ENCODE measurements around the gene TRDN. TPM values are rescaled to one million over a fixed set of nuclear protein-coding genes. Genes with fewer than 3 reads are reported as not detected.
"Not testable (repeated sequence)": the region's sequence is repeated elsewhere in the genome, so short reads cannot be mapped to it uniquely, and the experiment has no call there.

The TRDN gene
- total RNA-seq, 1 donor, result not detected

DNA sequence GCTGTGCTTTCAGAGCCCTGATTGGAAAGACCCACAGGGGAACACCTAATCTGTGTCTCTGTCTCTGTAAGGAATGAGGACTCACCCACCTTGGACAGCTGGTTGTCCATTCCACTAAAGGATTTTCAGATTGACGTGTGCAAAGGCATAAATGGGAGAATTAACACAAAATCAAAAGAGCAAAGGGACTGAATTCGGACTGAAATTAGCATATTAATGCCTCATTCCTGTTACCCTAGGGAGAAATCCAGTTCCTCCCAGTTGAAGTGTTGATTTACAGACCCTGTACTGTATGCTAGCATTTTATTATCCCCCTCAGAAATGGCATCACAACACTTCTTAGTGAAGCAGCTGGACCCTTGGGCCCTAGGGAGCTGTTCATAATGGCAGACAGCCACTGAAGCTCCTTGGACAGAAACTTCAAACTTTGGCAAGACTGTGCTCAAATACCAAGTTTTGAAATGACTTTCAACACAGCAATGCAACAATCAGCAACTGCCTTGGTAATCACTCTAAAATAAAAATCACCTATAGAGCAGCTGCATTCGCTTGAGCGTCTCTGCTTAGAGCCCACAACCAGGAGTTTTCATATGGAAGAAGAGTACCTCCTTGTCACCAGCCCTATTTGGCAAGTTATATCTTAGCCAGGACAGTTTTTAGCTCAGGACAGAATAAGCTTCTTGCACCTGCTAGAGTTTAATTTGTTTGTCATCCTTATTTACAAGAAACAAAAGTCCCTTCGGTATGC lies 118.1 kb downstream of the TRDN start:
- DNase-seq (ENCODE audit: low read depth in 2 of 3, low spot score in 2 of 3), result no peak

DNA sequence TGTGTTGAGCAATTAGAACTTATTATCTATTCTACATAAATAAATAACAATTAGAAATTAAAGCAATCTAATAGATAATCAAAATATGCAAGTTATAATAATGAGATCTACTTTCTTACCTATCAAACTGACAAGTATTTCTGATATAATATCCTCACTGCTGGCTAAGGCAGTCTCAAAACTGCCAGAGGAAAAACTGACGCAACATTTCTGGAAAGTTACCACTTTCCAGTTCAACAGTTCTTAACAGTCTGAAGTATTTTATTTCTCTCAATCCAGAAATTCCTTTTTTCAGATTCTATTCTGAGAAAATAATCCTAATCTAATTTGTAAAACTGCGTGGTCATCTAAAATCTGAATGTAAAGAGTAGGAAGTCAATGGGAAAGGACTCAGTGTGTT lies 121.0 kb downstream of the TRDN start:
- no peak for DNase-seq (ENCODE audit: low read depth in 2 of 3, low spot score in 2 of 3)

DNA sequence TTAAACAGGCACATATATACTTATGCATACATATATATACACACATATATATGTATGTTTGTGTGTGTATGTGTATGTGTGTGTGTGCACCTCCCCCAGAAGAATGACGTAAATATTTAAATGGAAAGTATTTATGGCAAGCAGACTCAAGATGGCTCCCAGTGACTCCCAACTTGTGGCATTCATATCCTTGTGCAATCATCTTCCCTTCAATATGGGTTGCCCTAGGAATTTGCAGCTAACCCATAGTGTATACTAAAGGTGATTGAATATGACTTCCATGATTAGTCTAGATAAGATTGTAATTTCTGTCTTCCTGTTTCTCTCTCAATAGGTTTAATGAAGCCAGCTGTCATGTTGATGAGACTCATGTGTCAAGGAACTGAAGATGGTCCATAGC lies 127.6 kb downstream of the TRDN start:
- DNase-seq (ENCODE audit: low read depth in 2 of 3, low spot score in 2 of 3), result no peak

DNA sequence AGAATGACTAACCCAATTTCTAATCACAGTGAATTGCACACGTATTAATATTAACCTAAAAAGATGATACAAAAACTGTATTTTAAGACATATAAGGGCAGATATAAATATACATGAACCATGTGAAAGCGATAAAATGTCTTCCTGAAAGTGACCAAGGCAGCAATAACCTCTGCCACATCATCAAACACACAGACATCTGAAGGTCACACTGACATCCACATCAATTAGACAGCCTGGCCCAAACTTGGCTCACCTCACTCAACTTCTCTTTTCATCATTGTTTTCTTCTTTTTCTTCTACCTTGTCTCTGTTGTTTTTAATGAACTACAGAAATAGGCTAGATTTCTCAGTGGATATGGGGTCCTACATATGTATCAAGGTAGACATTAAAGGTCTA lies 128.5 kb downstream of the TRDN start:
- DNase-seq (ENCODE audit: low read depth in 2 of 3, low spot score in 2 of 3), result no peak

DNA sequence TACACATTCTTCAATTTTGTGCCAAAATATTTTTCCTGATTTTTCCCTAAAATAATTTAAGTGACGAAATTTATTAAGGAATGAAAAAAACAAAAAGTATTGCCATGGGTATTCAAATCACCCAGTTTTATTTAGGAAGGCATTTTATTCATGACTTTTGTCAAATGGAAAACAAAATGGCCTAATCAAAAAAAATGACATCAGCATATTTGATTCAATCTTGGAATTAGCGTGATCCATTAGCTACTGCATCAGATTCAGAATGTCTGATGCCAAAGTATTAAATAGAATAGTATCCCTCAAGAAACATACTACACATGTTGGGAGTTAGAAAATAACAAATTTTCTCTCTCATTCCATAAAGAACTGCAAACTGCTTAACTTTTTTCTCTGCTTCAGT lies 129.2 kb downstream of the TRDN start:
- DNase-seq (ENCODE audit: low read depth in 2 of 3, low spot score in 2 of 3), result no peak

DNA sequence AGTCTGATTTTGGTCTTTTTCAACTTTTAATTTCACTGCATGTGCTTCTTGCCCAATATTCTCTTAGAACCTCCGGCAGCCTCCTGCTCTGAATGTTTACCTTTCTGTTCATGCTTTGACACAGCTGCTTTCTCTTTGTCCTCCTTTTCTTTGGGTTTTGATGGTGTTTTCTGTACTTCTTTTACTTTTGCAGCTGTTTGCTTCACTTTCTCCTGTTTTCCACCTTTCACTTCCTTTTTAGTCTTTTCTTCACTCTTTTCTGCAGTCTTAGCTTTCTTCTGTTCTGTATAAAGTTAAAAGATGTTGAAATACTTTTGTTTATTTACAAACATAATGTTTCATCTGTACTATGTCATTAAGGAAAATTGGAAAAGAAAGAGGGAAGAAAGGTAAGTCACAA lies 133.1 kb downstream of the TRDN start:
- DNase-seq (ENCODE audit: low read depth in 2 of 3, low spot score in 2 of 3), result no peak

DNA sequence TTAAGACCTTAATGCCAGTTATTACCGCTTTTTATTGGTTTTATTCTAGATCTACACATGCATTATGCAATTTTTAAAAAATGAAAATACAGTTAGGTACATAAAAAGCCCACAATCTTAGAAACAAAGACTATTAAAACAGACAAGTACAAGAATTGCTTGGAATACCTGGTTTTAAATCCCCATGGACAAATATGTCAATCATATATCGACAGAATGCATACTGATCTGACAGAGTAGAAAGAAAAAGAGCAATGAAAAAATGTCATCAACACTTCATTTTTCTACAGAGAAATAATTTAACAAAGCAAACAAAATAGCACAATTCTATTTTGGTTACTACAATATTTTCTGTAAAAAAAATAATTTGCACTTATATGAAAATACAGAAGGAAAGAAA lies 139.7 kb downstream of the TRDN start:
- DNase-seq (ENCODE audit: low read depth in 2 of 3, low spot score in 2 of 3), result no peak

DNA sequence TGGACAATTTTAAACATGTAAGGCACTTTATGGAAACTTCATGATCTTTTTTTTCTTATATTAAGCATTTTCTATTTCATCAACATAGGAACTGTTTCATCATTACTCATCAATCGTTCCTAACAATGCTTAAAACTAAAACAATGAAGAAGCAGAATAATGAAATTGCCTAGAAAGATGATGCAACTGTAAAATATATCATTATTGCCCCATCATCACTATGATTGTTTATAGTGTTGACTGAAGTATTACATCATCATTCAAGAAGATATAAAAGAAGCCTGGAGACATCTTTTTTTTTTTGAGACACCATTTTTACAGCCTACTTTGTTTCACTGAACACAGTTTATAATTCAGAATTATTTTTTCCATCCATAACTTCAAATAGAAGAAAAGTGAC lies 147.2 kb downstream of the TRDN start:
- no peak for DNase-seq (ENCODE audit: low read depth in 2 of 3, low spot score in 2 of 3)

DNA sequence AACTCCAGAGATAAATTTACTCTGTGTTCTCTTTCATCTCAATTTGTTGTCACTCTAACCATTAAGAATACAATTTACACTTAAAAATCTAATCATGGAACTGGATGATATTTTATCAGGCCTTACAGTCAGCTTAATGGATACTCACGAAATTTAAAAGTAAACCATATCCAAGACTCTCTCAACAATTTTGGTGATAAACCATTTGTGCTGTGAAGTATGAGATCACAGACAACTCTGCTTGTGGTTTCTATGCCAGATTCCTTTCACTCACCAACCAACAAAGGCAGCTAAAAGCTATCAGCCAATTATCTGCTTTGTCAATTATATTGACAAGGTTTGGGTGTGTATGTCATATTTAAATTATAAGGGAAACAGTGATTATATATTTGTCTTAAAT lies 155.8 kb downstream of the TRDN start:
- DNase-seq (ENCODE audit: low read depth in 2 of 3, low spot score in 2 of 3), result no peak

DNA sequence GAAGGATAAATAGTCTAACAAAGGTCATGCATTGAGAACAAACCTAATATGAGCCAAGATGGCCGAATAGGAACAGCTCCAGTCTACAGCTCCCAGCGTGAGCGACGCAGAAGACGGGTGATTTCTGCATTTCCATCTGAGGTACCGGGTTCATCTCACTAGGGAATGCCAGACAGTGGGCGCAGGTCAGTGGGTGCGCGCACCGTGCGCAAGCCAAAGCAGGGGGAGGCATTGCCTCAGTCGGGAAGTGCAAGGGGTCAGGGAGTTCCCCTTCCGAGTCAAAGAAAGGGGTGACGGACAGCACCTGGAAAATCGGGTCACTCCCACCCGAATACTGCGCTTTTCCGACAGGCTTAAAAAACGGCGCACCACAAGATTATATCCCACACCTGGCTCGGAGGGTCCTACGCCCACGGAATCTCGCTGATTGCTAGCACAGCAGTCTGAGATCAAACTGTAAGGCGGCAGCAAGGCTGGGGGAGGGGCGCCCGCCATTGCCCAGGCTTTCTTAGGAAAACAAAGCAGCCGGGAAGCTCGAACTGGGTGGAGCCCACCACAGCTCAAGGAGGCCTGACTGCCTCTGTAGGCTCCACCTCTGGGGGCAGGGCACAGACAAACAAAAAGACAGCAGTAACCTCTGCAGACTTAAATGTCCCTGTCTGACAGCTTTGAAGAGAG lies 164.6 kb downstream of the TRDN start:
- not testable (repeated sequence) for DNase-seq (ENCODE audit: low read depth in 2 of 3, low spot score in 2 of 3)

DNA sequence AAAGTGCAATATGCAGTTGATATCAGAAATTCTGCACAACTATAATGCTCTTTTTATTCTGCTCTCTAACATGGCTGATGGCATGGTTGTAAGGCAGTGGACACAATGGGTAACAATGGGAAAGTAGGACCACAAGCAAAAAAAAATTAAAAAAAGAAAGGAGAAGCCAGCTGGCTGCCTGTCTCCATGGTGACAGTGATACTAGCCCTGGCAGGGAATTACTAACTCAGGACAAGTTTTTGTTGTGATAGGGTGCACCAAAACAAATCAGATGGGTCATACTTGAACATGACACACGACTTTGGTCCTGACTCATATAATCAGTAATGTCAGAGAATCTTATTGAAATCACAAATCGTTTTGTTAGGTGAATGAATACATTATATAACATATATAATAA lies 169.4 kb downstream of the TRDN start:
- no peak for DNase-seq (ENCODE audit: low read depth in 2 of 3, low spot score in 2 of 3)

DNA sequence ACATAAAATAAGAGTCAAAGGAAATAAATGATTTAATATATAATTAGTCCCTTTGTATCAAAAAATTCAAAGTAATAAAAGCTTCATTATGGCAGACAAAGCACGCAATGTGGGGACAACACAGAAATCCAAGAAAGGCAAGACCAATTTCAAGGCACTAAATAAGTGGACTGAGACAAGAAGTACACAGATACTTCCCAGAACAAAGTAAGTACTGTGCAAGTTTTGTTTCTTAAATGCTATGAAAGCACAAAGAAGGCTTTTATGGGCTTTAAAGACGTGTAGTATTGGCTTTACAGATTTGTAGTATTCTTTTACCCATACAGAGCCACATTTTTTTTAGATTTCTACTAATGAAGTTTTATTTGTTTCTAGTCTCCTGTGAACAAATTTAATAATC lies 174.6 kb downstream of the TRDN start:
- DNase-seq (ENCODE audit: low read depth in 2 of 3, low spot score in 2 of 3), result no peak

DNA sequence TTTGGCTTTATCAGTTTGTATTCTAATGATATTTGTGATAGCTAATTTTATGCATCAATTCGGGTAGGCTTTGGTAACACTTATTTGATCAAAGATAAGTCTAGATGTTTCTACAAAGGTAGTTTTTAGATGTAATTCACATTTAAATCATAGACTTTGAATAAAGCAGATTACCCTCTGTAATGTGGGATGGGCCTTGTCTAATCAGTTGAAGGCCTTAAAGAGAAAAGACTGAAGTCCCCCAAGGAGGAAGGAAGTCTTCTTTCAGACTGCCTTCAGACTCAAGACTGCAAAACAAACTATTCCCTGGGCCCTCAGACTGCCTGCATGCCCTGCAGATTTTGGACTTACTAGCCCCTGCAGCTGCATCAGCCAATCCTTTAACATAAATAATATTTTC lies 178.5 kb downstream of the TRDN start:
- no peak for DNase-seq (ENCODE audit: low read depth in 2 of 3, low spot score in 2 of 3)

DNA sequence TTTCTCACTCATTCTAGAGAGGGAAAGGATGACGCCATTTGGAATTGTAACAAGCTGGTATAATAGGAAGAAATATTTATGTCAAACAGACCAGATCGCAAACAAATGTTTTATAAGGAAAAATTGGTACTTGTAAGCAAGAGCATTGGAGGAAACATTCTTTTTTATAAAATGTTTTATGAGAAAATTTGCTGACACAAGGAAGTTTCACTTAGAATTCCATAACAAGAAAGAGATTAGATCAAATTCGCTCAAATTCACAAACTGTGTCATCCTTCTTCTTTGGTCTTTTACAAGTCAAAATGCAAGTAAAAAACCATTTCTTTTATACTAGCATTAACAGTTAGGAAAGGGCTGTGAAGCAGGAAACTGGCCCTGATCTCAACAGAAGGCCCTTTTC lies 179.9 kb downstream of the TRDN start:
- DNase-seq (ENCODE audit: low read depth in 2 of 3, low spot score in 2 of 3), result no peak

DNA sequence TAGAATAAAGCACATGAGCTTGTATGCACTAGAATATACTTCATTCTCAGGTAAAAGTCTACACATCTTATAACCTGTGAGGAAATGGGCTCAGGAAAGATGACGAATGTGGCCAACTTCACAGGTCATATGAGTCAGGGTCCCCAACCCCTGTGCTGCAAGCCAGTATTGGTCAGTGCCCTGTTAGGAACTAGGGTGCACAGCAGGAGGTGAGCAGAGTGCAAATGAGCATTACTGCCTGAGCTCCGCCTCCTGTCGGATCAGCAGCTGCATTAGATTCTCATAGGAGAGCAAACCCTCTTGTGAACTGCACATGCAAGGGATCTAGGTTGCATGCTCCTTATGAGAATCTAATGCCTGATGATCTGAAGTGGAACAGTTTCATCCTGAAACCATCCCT lies 182.3 kb downstream of the TRDN start:
- no peak for DNase-seq (ENCODE audit: low read depth in 2 of 3, low spot score in 2 of 3)

DNA sequence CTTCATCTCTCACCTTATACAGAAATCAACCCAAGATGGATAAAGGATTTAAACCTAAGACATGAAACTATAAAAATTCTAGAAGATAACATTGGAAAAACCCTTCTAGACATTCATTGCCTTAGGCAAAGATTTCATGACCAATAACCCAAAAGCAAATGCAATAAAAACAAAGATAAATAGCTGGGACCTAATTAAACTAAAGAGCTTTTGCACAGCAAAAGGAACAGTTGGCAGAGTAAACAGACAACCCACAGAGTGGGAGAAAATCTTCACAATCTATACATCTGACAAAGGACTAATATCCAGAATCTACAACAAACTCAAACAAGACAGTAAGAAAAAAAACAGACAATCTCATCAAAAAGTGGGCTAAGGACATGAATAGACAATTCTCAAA lies 183.7 kb downstream of the TRDN start:
- not testable (repeated sequence) for DNase-seq (ENCODE audit: low read depth in 2 of 3, low spot score in 2 of 3)

DNA sequence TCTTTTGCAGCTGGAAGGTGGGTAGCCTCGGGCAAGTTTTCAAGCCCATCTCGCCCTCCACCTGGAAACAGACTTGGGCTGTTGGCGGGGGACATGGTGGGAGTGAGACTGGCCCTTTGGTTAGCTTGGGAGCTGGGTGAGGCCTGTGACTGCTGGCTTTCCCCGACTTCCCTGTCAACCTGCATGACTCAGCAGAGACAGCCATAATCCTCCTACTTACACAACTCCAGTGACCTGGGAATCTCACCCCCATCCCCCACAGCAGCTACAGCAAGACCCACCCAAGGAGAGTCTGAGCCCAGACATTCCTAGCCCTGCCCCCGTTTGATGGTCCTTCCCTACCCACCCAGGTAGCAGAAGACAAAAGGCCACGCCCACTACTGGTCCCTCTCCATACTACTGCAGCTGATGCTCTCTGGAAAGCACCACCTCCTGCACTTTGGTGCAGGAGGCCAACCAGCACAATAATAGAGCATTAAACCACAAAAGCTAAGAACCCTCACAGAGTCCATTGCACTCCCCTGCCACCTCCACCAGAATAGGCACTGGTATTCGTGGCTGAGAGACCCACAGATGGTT lies 188.4 kb downstream of the TRDN start:
- no peak for DNase-seq (ENCODE audit: low read depth in 2 of 3, low spot score in 2 of 3)

DNA sequence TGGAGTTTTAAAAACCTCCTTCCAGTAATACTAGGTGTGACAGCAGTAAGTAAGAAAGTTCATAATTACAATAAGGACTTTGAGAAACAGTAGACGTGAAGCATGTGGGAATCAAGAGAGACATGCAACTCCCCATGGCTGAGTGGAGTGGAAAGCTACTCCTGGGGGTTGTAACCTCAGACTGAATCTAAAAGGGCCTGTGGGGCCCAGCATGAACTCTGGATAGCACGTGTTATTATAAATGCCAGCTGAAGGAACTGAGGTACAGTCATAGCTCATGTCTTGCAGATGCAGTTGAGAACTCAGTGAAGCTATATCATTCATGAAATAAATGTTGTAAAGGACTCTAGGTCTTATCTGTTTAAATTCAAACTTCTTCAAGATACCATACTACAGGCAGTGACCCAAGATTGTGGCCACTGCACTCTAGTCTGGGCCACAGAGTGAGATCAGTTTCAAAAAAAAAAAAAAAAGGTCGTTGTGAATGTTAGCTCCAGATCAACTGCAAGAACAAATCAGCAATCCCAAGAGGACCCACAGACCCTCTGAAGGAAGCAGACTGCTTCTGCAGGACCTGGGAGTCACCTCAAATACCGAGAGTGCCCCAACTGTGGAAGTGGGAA lies 189.3 kb downstream of the TRDN start:
- no peak for DNase-seq (ENCODE audit: low read depth in 2 of 3, low spot score in 2 of 3)

DNA sequence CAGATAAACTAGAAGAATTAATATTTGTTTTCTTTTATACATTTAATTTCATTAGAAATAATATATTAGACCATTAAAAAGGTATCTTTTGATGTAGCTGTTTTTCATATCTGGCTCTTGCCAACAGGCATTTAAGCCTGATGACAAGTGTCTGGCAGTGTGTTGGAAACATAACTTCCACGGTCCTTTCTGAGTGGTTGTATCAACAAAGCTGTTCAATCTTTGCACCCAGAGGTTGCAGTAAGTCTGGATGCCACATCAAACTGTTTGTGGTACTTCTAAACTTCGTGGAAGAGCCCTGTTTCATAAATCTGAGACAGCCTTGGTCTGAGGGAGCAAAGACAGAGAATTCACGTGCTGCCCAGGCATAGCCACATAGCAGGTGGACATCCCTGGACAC lies 197.4 kb downstream of the TRDN start:
- no peak for DNase-seq (ENCODE audit: low read depth in 2 of 3, low spot score in 2 of 3)

DNA sequence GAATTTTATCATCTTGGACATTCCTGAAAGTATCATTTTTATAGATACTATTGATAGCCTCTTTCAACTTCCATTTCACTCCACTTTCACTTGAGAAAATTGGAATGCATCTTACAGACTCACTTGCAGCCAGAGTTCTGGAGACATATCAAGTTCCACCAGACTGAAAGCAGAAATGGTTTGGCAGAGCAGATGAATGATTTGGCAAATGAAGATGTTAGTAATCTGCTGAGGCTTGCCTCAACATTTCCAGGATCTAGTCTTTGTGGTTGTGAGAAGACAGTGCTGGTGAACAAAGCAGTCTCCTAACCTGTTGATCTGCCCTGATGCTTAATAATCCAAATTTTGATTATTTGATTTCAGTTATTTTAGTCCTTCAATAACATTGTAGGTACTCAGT lies 202.6 kb downstream of the TRDN start:
- no peak for DNase-seq (ENCODE audit: low read depth in 2 of 3, low spot score in 2 of 3)

DNA sequence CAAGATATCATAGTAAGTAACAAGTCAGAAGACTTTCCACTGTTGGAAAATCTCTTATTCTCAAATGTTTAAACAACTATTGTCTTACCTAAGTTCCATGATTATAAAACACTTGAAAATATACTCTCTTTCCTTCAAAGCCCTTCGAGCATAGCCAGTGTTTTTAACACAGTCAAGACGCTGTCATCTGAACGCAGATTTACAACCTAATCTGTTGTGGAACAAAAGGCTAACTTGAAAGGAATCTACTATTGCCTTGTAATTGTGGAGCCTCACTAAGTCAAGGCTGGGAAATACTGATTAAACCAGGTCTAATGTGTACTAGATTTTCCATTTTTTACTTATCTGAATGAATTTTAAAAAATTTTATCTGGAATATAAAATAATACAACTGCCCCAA lies 205.8 kb downstream of the TRDN start:
- no peak for DNase-seq (ENCODE audit: low read depth in 2 of 3, low spot score in 2 of 3)

DNA sequence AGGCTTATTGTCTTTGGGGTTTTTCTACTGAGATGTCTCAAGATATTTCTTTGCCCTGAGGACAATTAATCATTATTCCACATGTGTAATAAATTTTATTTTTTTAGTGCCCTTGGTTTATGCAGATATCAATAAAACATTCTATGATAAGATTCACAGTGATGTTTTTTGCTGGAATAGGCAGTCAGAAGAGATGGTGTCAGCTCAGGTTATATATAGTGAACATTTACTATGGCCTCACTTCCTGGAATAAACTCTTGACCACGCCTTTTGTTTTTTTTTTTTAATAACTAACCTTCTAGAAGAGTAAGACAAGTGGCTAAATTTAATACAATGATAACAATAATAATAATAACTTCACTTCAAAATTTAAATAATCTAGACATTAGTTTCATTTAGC lies 209.7 kb downstream of the TRDN start:
- DNase-seq (ENCODE audit: low read depth in 2 of 3, low spot score in 2 of 3), result no peak

Data from hematopoietic multipotent progenitor cell (in vitro differentiated cells).